ENCODE data around the gene POLR1G. TPM values are rescaled to one million over a fixed set of nuclear protein-coding genes. Genes with fewer than 3 reads are reported as not detected.

Gene POLR1G
- total RNA-seq, 2 donors from 2014 or later = 5.5 to 5.6 TPM

DNA sequence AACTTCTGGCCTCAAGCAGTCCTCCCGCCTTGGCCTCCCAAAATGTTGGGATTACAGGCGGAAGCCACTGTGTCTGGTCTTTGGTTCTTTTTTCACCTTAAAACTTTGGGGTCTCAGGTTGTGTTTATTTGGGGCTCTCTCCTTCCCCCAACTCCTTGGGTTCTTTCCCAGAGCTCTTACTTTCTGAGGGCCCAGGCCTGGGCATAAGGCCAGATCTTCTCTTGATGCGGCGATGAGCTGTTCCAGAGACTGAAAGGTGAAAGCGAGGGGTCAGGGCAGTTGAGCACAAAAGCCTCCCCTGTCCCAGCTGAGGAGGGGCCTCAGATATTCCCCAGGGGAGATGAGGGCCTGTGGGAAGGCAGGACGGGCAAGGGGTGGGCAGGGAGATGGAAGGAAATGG lies 7.1 kb downstream of the POLR1G start:
- Histone ChIP-seq H3K27ac (no peak overlapping the region), H3K9me3 (no peaks in the 10 kb centered on the region), H3K36me3 (peaks cover 55% of the 10 kb centered on the region), H3K4me3 (no peak overlapping the region), H3K27me3 (no peaks in the 10 kb centered on the region), H3K4me1 (peaks cover 0 to 17% of the 10 kb centered on the region in 2 donors)
- DNase-seq (ENCODE audit: low spot score) = no peak
- TF ChIP-seq, protein P1, sequence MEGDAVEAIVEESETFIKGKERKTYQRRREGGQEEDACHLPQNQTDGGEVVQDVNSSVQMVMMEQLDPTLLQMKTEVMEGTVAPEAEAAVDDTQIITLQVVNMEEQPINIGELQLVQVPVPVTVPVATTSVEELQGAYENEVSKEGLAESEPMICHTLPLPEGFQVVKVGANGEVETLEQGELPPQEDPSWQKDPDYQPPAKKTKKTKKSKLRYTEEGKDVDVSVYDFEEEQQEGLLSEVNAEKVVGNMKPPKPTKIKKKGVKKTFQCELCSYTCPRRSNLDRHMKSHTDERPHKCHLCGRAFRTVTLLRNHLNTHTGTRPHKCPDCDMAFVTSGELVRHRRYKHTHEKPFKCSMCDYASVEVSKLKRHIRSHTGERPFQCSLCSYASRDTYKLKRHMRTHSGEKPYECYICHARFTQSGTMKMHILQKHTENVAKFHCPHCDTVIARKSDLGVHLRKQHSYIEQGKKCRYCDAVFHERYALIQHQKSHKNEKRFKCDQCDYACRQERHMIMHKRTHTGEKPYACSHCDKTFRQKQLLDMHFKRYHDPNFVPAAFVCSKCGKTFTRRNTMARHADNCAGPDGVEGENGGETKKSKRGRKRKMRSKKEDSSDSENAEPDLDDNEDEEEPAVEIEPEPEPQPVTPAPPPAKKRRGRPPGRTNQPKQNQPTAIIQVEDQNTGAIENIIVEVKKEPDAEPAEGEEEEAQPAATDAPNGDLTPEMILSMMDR (IDR thresholded peaks at IDR 0.05) = no peak

DNA sequence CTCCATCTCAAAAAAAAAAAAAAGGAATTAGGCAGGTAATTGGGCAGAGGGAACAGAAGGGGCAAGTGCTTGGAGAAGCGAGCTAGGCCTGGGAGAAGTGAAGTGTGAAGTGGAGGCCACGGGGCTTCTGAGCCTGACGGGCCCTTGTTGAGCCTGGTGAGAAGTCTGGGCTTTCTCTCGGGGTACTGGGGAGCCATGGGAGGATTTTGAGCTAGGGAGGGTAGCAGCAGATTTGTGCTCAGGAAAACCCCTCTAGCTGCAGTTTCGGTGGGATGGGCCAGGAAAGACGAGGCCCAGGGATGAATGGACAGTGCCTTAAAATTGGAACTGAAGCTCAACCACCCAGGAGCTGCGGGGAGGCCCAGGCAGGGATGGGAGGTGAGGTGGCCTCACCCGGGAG lies 8.0 kb downstream of the POLR1G start:
- Histone ChIP-seq H3K4me3 (no peak overlapping the region), H3K27me3 (no peaks in the 10 kb centered on the region), H3K36me3 (peaks cover 61% of the 10 kb centered on the region), H3K9me3 (no peaks in the 10 kb centered on the region), H3K4me1 (peaks cover 0 to 17% of the 10 kb centered on the region in 2 donors), H3K27ac (no peak overlapping the region)
- TF ChIP-seq, protein P1 (IDR thresholded peaks at IDR 0.05) = no peak
- no peak for DNase-seq (ENCODE audit: low spot score)

DNA sequence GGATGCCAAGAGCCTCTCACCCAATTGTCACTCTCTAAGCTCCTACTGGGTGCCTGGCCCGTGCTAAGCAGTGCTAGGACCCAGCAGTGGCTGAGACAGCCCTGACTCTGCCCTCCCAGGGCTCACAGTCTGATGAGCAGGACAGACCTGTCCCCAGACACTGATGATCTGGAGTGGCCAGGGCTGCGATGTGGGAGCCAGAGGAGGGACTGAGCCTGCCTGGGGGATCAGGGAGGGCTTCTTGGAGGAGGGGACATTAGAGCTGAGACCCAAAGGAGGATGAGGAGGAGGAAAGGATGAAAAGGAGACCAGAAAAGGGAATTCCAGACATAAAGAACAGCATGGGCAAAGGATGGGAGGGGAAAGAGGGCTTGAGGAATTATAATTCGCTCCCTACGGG lies 10.7 kb downstream of the POLR1G start:
- peaks cover 70% of the 10 kb centered on the region for H3K36me3 ChIP-seq
- peak overlapping the region in 1 of 2 donors; percentile 61 for H3K27ac ChIP-seq
- no peaks in the 10 kb centered on the region for H3K9me3 ChIP-seq
- peaks cover 0 to 18% of the 10 kb centered on the region in 2 donors for H3K4me1 ChIP-seq
- H3K27me3 ChIP-seq = no peaks in the 10 kb centered on the region
- TF ChIP-seq, protein P1 (IDR thresholded peaks at IDR 0.05) = no peak
- no peak overlapping the region for H3K4me3 ChIP-seq
- no peak for DNase-seq (ENCODE audit: low spot score)

DNA sequence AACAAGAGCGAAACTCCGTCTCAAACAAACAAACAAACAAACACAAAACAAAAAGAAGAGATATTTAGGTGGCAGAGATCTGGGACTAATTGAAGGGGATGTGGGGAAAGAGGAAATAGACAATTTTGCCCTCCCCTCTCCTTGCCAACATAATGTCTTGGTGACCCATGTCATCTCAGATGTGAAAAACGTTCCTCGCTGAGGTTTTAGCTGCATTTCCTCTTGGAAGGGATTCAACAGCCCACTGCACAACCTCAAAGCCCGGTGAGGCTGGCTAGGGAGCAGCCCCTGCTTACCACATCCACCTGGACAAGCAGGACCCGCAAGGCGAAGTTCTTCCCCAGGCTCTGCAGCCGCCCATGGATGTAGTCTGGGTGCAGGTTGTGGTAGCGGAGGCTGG lies 12.4 kb downstream of the POLR1G start:
- Histone ChIP-seq H3K4me1 (peaks cover 0 to 28% of the 10 kb centered on the region in 2 donors), H3K9me3 (no peaks in the 10 kb centered on the region), H3K36me3 (peaks cover 59% of the 10 kb centered on the region), H3K4me3 (no peak overlapping the region), H3K27me3 (no peaks in the 10 kb centered on the region), H3K27ac (no peak overlapping the region)
- TF ChIP-seq, protein P1 (IDR thresholded peaks at IDR 0.05) = no peak
- DNase-seq (ENCODE audit: low spot score) = no peak

DNA sequence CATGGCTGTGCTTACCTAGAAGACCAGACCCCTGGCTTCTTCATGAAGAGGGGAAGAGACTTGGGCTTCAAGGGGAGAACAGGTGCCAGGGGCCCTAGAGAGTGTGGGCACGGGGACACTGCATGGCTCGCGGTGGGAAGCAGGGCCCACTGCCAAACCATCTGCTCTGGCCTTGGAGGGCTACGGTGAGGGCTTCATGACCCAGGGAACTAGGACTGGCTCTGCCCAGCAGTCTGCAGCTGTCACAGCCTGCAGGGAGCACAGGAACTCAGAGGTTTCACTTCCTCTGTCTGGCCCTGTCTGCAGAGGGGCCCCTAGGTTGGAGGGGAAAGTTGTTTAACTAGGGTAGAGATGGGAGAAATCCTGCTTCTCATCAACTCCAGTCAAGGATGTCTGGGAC lies 13.0 kb downstream of the POLR1G start:
- TF ChIP-seq, protein P1 (IDR thresholded peaks at IDR 0.05) = no peak
- H3K4me1 ChIP-seq = peaks cover 0 to 29% of the 10 kb centered on the region in 2 donors
- no peak for DNase-seq (ENCODE audit: low spot score)
- no peak overlapping the region for H3K27ac ChIP-seq
- H3K36me3 ChIP-seq = peaks cover 53% of the 10 kb centered on the region
- H3K9me3 ChIP-seq = no peaks in the 10 kb centered on the region
- H3K27me3 ChIP-seq = no peaks in the 10 kb centered on the region
- no peak overlapping the region for H3K4me3 ChIP-seq

DNA sequence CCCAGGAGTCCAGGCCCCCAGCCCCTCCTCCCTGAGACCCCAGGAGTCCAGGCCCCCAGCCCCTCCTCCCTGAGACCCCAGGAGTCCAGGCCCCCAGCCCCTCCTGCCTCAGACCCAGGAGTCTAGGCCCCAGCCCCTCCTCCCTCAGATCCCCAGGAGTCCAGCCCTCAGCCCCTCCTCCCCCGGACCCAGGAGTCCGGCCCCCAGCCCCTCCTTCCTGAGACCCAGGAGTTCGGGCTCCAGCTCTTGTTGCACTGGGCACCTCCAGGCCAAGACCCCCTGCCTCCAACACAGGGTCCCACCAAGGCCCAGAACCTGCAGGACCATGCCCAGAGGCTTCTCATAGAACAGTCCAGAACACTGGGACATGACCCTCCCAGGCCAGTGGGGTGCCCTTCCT lies 13.5 kb downstream of the POLR1G start:
- TF ChIP-seq, protein P1 (IDR thresholded peaks at IDR 0.05) = no peak
- H3K4me3 ChIP-seq = no peak overlapping the region
- no peak for DNase-seq (ENCODE audit: low spot score)
- peaks cover 0 to 34% of the 10 kb centered on the region in 2 donors for H3K4me1 ChIP-seq
- no peak overlapping the region for H3K27ac ChIP-seq
- peaks cover 49% of the 10 kb centered on the region for H3K36me3 ChIP-seq
- no peaks in the 10 kb centered on the region for H3K9me3 ChIP-seq
- H3K27me3 ChIP-seq = no peaks in the 10 kb centered on the region

All from right atrium auricular region (tissue), 2 donors.